DMS114 treated with DMSO at 0.1 percent for 48 hours (cell line): Measurements from ENCODE around the gene TMTC2.

Source experiments
- DNase-seq: peaks from one replicate; lab custom pipeline; 2025; ENCODE audit not compliant: unreplicated experiment; lab: John Stamatoyannopoulos, UW

TMTC2 gene

DNA sequence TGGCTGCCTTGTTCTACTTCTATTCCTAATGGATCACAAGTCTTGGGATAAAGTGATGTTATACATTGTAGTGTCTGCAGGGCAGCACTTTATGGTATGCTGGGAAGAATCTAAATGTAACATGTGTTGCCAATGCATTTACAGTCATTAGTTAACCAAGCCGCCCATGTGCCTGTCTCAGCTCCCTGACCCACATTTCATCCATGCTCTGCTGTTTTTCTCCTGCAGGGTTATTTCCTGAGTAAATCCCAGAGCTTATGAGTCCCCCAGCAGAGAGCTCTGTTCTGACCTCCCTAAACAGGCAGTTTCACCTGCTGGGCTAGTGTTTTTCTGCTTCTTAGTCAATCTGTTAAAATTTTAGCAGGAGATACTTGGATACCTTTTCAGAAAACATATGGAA, 4.4 kb upstream of the TMTC2 start:
- no peak for DNase-seq

GRCh38 chr12:82682851-82683261, 3.9 kb upstream of the TMTC2 start:
- no peak for DNase-seq

DNA sequence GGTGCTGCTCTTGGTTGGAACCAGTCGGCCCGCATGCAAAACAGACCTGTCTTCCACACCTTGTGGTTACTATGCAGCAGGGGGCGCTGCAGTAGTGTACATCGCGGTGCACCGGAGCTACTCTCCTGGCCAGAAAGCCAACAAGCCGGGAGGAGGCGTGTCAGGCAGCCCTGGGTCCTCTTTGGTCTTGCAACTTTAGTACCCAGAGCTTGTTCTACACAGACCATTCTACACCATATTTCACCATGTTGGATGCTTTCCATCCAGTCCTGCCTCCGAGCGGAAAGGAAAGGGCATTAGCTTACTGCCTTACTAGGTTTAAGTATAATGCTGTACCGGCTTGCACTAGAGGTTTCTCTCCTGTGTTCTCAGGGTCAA, 927 bp upstream of the TMTC2 start:
- DNase-seq: peak; percentile 77

- DNase-seq: peak; percentile 46
Observed at GRCh38 chr12:82687021-82688011, 610 bp downstream of the TMTC2 start.

GRCh38 chr12:82688035-82688501, 1.4 kb downstream of the TMTC2 start:
- DNase-seq: no peak

- DNase-seq: no peak
Observed at GRCh38 chr12:82688596-82688995, 1.9 kb downstream of the TMTC2 start.

- DNase-seq: no peak
Observed at GRCh38 chr12:82690006-82690405, 3.3 kb downstream of the TMTC2 start.

GRCh38 chr12:82691513-82691912, 4.8 kb downstream of the TMTC2 start:
- no peak for DNase-seq

GRCh38 chr12:82694276-82694675, 7.6 kb downstream of the TMTC2 start:
- DNase-seq: no peak

DNA sequence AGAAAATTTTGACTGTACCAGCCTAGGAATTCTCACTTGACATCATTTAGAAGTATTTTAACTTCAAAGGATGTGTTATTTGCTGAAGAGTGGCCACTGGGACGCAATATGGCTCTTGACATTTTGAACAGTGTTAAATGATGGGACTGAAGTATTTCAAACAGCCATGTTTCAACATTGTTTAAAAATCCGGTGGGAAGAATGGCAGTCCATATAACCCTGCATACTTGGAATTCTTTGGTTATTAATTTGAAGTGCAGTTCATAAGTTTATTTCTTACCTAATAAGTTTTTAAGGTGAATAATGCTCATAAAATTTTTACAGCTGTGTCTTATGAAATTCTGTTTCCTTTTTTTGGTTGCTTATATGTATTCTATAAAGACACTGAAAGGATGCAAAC, 8.3 kb downstream of the TMTC2 start:
- DNase-seq: no peak

GRCh38 chr12:82695531-82695930, 8.8 kb downstream of the TMTC2 start:
- no peak for DNase-seq

DNA sequence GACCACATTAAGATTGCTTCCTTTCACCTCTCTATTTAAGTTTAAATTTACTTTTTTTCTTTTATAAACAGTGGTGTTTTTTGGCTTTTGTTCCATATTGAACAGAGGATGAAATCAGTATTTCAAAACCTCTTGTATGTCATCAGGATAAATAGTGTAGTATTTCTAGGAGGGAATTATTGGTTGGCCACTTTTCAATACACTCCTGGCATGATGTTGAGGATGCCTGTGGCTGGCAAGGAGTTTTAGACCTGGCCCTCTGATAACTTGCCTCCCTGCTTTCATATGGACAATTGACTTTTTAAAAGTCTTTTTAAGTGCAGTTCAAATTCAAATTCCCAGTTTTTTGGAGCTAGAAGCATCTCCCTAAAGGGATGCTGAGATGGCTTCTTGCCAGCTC, 9.8 kb downstream of the TMTC2 start:
- no peak for DNase-seq

DNA sequence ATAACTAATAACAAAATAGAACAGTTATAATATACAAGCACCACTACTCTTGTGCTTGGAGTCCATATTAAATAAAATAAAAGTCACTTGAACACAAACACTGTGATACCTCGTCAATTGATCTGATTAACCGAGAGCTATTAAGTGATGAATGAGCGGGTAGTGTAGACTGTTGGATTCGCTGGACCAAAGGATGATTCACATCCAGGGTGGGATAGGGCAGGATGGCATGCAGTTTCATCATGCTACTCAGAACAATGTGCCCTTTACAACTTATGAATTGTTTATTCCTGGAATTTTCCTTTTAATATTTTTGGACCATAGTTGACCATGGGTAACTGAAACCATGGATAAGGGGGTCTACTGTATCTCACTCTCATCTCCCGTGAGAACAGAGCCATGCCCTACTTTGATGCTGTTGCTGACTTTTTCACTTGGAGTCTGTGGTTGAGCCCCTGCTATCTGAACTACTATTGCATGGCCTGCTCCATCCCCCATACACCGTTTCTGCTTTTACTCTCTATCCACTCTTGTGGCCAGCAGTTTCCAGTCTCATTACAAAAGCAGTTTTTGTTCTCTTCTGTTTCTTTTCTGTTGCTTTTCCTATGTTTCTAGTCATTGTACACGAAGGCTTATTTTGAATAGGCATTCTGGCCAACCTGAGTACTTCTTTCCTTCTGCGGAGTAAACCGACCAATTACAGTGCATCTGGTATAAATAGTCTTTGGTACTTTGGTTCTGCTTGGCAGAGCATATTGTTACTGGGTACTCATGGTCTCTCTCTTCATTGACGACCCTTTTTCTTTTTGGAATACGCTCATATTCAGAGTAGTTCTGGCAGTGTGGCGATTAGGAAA, 12.2 kb downstream of the TMTC2 start:
- DNase-seq: no peak

DNA sequence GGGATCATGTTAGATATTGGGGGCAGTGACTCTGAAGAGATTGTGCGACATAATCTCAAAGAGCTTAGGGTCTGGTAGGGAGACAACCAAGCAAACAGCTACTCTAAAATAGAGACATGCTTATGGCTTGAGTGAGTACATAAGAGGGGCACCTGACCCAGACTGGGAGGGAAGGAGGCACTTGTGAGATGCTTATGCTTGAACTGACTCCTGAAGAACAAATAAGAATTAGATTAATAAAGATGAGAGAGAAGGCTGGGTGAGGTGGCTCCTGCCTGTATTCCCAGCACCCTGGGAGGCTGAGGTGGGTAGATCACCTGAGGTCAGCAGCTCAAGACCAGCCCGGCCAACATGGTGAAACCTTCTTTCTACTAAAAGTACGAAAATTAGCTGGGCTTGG, 19.1 kb downstream of the TMTC2 start:
- DNase-seq: no peak

DNA sequence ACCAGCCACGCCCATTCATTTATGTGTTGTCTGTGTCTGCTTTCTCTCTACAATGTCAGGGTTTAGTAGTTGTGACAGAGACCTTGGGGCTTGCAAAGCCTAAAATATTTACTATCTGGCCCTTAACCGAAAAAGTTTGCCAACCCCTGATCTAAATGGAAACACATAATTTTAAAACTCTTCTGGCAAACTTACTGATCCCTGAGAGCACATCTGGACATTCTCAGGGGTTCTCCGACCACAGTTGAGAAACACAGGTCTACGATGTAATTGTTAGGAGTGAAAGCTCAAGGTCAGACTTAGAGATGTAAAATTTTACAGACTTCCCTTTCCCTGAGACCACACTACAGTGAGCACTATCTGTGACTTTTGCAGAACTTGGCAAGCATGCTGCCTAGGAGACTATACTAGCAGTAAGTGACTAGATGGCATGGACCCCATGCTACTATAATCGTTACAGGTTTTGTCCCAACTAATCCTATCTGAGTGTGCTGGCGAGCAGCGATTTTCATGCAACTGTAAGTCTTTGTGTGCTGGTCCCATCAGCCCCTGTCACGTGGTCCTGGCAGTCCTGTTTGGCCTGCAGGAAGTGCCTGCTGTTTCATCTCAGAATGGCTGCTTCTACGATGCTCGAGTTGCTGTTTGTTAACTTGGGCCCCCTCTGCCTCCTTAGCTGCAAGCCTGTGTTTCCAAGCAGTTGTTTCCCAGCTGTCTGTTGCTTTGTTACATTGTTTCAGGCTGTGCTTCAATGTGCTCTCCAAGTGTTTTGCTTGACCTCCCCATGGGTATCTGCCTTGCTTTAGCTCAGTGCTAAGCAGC, 21.6 kb downstream of the TMTC2 start:
- DNase-seq: no peak

DNA sequence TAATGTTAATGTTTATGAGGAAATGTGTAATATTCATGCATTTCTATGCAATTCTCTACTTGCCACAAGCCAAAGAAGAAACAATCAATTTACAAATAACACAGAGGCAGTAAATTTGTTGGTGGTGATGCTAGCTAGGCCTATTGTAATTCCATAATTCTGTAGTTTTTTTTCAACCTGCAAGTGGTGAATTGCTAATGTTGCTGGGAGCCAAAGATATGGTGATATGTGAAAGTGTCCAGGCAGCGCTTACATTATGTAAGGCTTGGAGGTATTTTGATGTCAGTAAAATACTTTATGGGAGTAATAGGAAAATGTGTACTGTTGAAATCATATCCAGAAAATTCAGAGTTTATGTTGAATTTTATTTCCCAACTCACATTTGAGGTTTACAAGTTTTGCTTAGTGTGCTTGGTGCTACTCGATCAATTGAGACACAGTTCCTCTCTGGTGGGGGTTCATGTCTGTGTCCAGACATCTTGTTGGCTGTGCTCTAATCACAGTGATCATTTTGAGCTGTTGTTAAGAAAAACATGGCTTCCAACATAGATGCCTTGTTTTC, 23.2 kb downstream of the TMTC2 start:
- no peak for DNase-seq

- no peak for DNase-seq
Observed at GRCh38 chr12:82710741-82711140, 24.0 kb downstream of the TMTC2 start.

GRCh38 chr12:82714427-82714826, 27.7 kb downstream of the TMTC2 start:
- no peak for DNase-seq

- no peak for DNase-seq
Observed at GRCh38 chr12:82721726-82722125, 35.0 kb downstream of the TMTC2 start.

DNA sequence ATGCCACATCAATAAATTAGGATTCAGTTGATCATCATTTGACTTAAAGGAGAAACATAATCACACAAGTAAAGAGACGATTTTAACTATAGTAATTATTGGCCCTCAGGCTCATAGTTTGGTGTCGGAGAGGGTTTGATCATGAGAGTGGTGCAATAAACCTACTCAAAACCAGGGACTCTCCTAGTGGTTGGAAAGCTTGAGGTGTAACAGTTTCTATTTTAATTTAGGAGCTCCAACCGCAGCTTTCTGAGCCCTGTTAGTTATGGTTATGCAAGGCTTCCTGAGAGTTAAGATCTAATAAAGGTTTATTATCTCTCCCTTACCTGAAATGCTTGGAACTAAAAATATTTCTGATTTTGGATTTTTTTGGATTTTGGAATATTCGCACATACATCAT, 36.4 kb downstream of the TMTC2 start:
- no peak for DNase-seq

- DNase-seq: no peak
Observed at GRCh38 chr12:82723891-82724290, 37.2 kb downstream of the TMTC2 start.
